Neural crest cell (in vitro differentiated cells): ENCODE results near the gene DNAL4. TPM values are rescaled to one million over a fixed set of nuclear protein-coding genes. Genes with fewer than 3 reads are reported as not detected.

ENCODE experiments used
- DNase-seq: peaks from one replicate; pipeline ENCODE4 v3.0.0; 2021; ENCODE audit warnings: low read depth, mixed read lengths, low spot score
- H3K27ac Mint-ChIP-seq: one replicate; pipeline ENCODE4 v1.8.0; 2021; ENCODE audit warnings: mild to moderate bottlenecking, mixed read lengths; ENCODE audit not compliant: unreplicated experiment
- H3K27me3 Mint-ChIP-seq: 2 replicates; pipeline ENCODE4 v1.8.0; 2021; ENCODE audit warnings: low read depth, mild to moderate bottlenecking, mixed read lengths
- H3K36me3 Mint-ChIP-seq: 2 replicates; pipeline ENCODE4 v1.8.0; 2021; ENCODE audit warnings: low read depth, mild to moderate bottlenecking, mixed read lengths
- H3K4me1 Mint-ChIP-seq: 2 replicates; pipeline ENCODE4 v1.8.0; 2021; ENCODE audit warnings: mixed read lengths
- H3K4me3 Mint-ChIP-seq: one replicate; pipeline ENCODE4 v1.8.0; 2021; ENCODE audit warnings: mild to moderate bottlenecking, mixed read lengths
- H3K9me3 Mint-ChIP-seq: 2 replicates; pipeline ENCODE4 v1.8.0; 2021; ENCODE audit warnings: mixed read lengths
- total RNA-seq: library from RNA; stranded (reverse); gene quantifications from 2 replicates; pipeline ENCODE4 v1.2.1, GENCODE V29; 2021
- TF ChIP-seq, protein P1 (sequence below): fragments of 200-600 bp; sonication (generic); conservative IDR thresholded peaks from 2 replicates; pipeline ENCODE4 v1.5.0; 2021; ENCODE audit warnings: antibody characterized with exemption, mild to moderate bottlenecking

Gene DNAL4
- total RNA-seq, 1 donor from 2014 or later, result 18.9 TPM

DNA sequence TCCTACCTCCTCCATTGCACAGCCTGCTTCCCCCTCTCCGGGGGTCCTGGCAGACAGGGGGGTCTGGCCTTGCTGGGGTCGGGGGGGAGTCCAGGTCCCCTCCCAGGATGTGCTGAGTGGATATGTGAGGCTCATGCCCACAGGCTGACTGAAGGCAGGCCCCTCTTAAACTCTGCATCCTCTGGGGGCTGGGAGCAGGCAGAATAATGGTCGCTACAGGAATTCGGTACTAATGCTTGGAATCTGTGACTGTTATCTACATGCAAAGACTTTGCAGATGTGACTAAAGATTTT is 36.5 kb downstream of the DNAL4 start:
- peaks cover 31% of the 10 kb centered on the region for H3K4me1 Mint-ChIP-seq
- H3K4me3 Mint-ChIP-seq, result peak overlapping the region; percentile 88
- no peak for DNase-seq
- no peaks in the 10 kb centered on the region for H3K9me3 Mint-ChIP-seq
- no peak overlapping the region for H3K27ac Mint-ChIP-seq
- H3K36me3 Mint-ChIP-seq, result no peaks in the 10 kb centered on the region
- TF ChIP-seq, protein P1, sequence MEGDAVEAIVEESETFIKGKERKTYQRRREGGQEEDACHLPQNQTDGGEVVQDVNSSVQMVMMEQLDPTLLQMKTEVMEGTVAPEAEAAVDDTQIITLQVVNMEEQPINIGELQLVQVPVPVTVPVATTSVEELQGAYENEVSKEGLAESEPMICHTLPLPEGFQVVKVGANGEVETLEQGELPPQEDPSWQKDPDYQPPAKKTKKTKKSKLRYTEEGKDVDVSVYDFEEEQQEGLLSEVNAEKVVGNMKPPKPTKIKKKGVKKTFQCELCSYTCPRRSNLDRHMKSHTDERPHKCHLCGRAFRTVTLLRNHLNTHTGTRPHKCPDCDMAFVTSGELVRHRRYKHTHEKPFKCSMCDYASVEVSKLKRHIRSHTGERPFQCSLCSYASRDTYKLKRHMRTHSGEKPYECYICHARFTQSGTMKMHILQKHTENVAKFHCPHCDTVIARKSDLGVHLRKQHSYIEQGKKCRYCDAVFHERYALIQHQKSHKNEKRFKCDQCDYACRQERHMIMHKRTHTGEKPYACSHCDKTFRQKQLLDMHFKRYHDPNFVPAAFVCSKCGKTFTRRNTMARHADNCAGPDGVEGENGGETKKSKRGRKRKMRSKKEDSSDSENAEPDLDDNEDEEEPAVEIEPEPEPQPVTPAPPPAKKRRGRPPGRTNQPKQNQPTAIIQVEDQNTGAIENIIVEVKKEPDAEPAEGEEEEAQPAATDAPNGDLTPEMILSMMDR, result no peak
- no peaks in the 10 kb centered on the region for H3K27me3 Mint-ChIP-seq

GRCh38 chr22:38756711-38757463 is 37.1 kb downstream of the DNAL4 start:
- peak overlapping the region; percentile 88 for H3K4me3 Mint-ChIP-seq

GRCh38 chr22:38755911-38756532 is 37.9 kb downstream of the DNAL4 start, which contains the start of gene SUN2:
Gene SUN2, minus strand, starts transcription at chr22:38755998. Its CDS starts 3,370 bp downstream, at chr22:38752628.
- TF ChIP-seq, protein P1, result no peak
- peak within 1 kb of the TSS; percentile 88 for H3K4me3 Mint-ChIP-seq
- no peaks in the 10 kb centered on the region for H3K9me3 Mint-ChIP-seq
- peak; percentile 76 for DNase-seq
- H3K27me3 Mint-ChIP-seq, result no peaks in the 10 kb centered on the region
- H3K36me3 Mint-ChIP-seq, result no peaks in the 10 kb centered on the region
- peaks cover 31% of the 10 kb centered on the region for H3K4me1 Mint-ChIP-seq
- no peak within 1 kb of the TSS for H3K27ac Mint-ChIP-seq

More at GRCh38 chr22:38756711-38757463, 37.1 kb downstream of the DNAL4 start:
- peaks cover 31% of the 10 kb centered on the region for H3K4me1 Mint-ChIP-seq
- no peak for DNase-seq
- no peaks in the 10 kb centered on the region for H3K36me3 Mint-ChIP-seq
- TF ChIP-seq, protein P1, result no peak
- H3K9me3 Mint-ChIP-seq, result no peaks in the 10 kb centered on the region
- no peaks in the 10 kb centered on the region for H3K27me3 Mint-ChIP-seq
- H3K27ac Mint-ChIP-seq, result no peak overlapping the region

GRCh38 chr22:38755155-38755910 is 38.6 kb downstream of the DNAL4 start:
- Mint-ChIP-seq H3K9me3 (no peaks in the 10 kb centered on the region), H3K27me3 (no peaks in the 10 kb centered on the region), H3K36me3 (no peaks in the 10 kb centered on the region), H3K4me1 (peaks cover 31% of the 10 kb centered on the region), H3K4me3 (peak overlapping the region; percentile 82), H3K27ac (no peak overlapping the region)
- DNase-seq, result peak; percentile 58
- TF ChIP-seq, protein P1, result no peak

GRCh38 chr22:38754751-38755154 is 39.2 kb downstream of the DNAL4 start:
- Mint-ChIP-seq H3K4me1 (peaks cover 31% of the 10 kb centered on the region), H3K9me3 (no peaks in the 10 kb centered on the region), H3K36me3 (no peaks in the 10 kb centered on the region), H3K27me3 (no peaks in the 10 kb centered on the region), H3K4me3 (peak overlapping the region; percentile 82), H3K27ac (no peak overlapping the region)
- no peak for DNase-seq
- TF ChIP-seq, protein P1, result no peak
